ELF-1 (cell line): ENCODE measurements around the gene DEPDC4.

Source experiments
- DNase-seq: peaks from one replicate; pipeline ENCODE4 v3.0.0-alpha.2; 2016; ENCODE audit warnings: low read depth, low spot score

Gene DEPDC4

GRCh38 chr12:100214518-100214917, 52.4 kb downstream of the DEPDC4 start:
- DNase-seq: no peak

GRCh38 chr12:100213016-100213891, 53.6 kb downstream of the DEPDC4 start:
- DNase-seq: no peak

- no peak for DNase-seq
These were observed 55.2 kb downstream of the DEPDC4 start for GRCh38 chr12:100211698-100212097.

GRCh38 chr12:100208834-100209233, 58.0 kb downstream of the DEPDC4 start:
- DNase-seq: no peak

GRCh38 chr12:100207311-100207710, 59.6 kb downstream of the DEPDC4 start:
- no peak for DNase-seq

- peak; percentile 23 for DNase-seq
These were observed 65.1 kb downstream of the DEPDC4 start for GRCh38 chr12:100201604-100202423.

GRCh38 chr12:100200463-100201181, 66.3 kb downstream of the DEPDC4 start, which contains the start of gene ACTR6:
Gene ACTR6, plus strand, starts transcription at chr12:100200815. Its CDS starts 37 bp downstream, at chr12:100200852.
- DNase-seq: peak; percentile 97

- DNase-seq: peak; percentile 71
These were observed 67.3 kb downstream of the DEPDC4 start for GRCh38 chr12:100199347-100200149.

- DNase-seq: no peak
These were observed 67.9 kb downstream of the DEPDC4 start for GRCh38 chr12:100199023-100199346.

GRCh38 chr12:100197486-100197885, 69.4 kb downstream of the DEPDC4 start:
- no peak for DNase-seq

- DNase-seq: no peak
These were observed 73.8 kb downstream of the DEPDC4 start for GRCh38 chr12:100193085-100193484.
